ENCODE results near the gene STARD3. TPM values are rescaled to one million over a fixed set of nuclear protein-coding genes. Genes with fewer than 3 reads are reported as not detected.

Gene STARD3
- total and polyA plus RNA-seq, 9 of the 15 experiments (the other 6 are each of a cell fraction or from before 2014, with no cell fraction given), result 0.63 to 87.0 (median 46.0) TPM

DNA sequence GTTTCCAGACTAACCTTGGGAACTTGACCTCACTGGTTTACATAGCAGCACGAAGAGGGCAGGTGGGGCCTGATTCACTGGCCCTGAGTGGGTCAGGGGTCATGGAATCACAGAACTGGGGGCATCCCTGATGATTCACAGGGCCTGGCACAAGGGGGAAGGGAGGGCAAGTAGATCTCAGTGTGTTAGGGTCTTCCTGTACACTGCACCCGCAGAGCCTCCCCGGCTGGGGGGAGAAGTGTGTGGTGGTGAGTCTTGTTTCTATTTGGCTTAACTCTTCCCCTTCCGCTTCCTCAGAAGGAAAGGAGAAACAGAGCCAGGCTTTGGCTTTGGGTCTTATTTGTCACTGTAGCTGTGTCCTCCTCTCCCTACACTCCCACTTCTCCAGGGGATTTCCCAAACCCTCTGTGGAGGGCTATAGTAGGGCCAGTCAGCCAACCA lies 3.7 kb downstream of the STARD3 start (continued):
- TF ChIP-seq, protein P1, sequence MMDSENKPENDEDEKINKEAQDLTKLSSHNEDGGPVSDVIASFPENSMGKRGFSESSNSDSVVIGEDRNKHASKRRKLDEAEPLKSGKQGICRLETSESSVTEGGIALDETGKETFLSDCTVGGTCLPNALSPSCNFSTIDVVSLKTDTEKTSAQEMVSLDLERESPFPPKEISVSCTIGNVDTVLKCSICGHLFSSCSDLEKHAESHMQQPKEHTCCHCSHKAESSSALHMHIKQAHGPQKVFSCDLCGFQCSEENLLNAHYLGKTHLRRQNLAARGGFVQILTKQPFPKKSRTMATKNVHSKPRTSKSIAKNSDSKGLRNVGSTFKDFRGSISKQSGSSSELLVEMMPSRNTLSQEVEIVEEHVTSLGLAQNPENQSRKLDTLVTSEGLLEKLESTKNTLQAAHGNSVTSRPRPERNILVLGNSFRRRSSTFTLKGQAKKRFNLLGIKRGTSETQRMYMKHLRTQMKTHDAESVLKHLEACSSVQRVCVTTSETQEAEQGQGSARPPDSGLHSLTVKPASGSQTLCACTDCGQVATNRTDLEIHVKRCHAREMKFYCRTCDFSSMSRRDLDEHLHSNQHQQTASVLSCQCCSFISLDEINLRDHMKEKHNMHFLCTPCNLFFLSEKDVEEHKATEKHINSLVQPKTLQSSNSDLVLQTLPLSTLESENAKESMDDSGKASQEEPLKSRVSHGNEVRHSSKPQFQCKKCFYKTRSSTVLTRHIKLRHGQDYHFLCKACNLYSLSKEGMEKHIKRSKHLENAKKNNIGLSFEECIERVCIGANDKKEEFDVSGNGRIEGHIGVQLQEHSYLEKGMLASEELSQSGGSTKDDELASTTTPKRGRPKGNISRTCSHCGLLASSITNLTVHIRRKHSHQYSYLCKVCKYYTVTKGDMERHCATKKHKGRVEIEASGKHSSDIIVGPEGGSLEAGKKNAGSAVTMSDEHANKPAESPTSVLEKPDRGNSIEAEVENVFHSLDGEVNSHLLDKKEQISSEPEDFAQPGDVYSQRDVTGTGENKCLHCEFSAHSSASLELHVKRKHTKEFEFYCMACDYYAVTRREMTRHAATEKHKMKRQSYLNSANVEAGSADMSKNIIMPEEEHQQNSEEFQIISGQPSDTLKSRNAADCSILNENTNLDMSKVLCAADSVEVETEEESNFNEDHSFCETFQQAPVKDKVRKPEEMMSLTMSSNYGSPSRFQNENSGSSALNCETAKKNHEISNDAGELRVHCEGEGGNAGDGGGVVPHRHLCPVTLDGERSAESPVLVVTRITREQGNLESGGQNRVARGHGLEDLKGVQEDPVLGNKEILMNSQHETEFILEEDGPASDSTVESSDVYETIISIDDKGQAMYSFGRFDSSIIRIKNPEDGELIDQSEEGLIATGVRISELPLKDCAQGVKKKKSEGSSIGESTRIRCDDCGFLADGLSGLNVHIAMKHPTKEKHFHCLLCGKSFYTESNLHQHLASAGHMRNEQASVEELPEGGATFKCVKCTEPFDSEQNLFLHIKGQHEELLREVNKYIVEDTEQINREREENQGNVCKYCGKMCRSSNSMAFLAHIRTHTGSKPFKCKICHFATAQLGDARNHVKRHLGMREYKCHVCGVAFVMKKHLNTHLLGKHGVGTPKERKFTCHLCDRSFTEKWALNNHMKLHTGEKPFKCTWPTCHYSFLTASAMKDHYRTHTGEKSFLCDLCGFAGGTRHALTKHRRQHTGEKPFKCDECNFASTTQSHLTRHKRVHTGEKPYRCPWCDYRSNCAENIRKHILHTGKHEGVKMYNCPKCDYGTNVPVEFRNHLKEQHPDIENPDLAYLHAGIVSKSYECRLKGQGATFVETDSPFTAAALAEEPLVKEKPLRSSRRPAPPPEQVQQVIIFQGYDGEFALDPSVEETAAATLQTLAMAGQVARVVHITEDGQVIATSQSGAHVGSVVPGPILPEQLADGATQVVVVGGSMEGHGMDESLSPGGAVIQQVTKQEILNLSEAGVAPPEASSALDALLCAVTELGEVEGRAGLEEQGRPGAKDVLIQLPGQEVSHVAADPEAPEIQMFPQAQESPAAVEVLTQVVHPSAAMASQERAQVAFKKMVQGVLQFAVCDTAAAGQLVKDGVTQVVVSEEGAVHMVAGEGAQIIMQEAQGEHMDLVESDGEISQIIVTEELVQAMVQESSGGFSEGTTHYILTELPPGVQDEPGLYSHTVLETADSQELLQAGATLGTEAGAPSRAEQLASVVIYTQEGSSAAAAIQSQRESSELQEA (IDR thresholded peaks at IDR 0.05; ENCODE audit: low read depth), result no peak
- TF ChIP-seq RAD21 (CRISPR knock-in tag; conservative IDR thresholded peaks at IDR 0.05 in 1 of 2, IDR thresholded peaks at IDR 0.05 in 1 of 2), result no peak
